MCF 10A (cell line): Measurements from ENCODE around the gene DISP3. TPM values are rescaled to one million over a fixed set of nuclear protein-coding genes. Genes with fewer than 3 reads are reported as not detected.

ENCODE experiments used
- BruUV-seq: library from RNA; stranded (reverse); fragments of 400-500 nt; replicated peaks from 2 replicates; lab custom pipeline; 2021; lab: Mats Ljungman, UMichigan
- CTCF ChIA-PET: fragments of 300-600 bp; sonication (Branson Sonifier 250); formaldehyde crosslinking; extraction: SDS; loops from one replicate; lab custom pipeline; 2021; ENCODE audit warnings: antibody characterized with exemption, inconsistent platforms; lab: Yijun Ruan, JAX
- POLR2A ChIA-PET: fragments of 300-600, 350-650 bp; sonication (Branson Sonifier 250); formaldehyde crosslinking; extraction: SDS; loops from one replicate; lab custom pipeline; 2020; ENCODE audit warnings: antibody characterized with exemption, inconsistent platforms; lab: Yijun Ruan, JAX
- DNase-seq: peaks from one replicate; pipeline ENCODE4 v3.0.0-alpha.2; 2018; ENCODE audit not compliant: unreplicated experiment
- H3K27ac Mint-ChIP-seq: one replicate; pipeline ENCODE4 v1.8.0; 2022; ENCODE audit warnings: mild to moderate bottlenecking, low read depth, mixed read lengths; ENCODE audit not compliant: unreplicated experiment
- H3K27me3 Mint-ChIP-seq: one replicate; pipeline ENCODE4 v1.8.0; 2022; ENCODE audit warnings: mixed read lengths; ENCODE audit not compliant: insufficient read depth, unreplicated experiment
- H3K36me3 Mint-ChIP-seq: one replicate; pipeline ENCODE4 v1.8.0; 2022; ENCODE audit warnings: mild to moderate bottlenecking, moderate library complexity, mixed read lengths; ENCODE audit not compliant: insufficient read depth, unreplicated experiment
- H3K4me1 Mint-ChIP-seq: one replicate; pipeline ENCODE4 v1.8.0; 2022; ENCODE audit warnings: mixed read lengths; ENCODE audit not compliant: insufficient read depth, unreplicated experiment
- H3K4me3 Mint-ChIP-seq: one replicate; pipeline ENCODE4 v1.8.0; 2022; ENCODE audit warnings: mild to moderate bottlenecking, moderate library complexity, mixed read lengths; ENCODE audit not compliant: unreplicated experiment
- H3K9me3 Mint-ChIP-seq: one replicate; pipeline ENCODE4 v1.8.0; 2022; ENCODE audit warnings: mixed read lengths; ENCODE audit not compliant: unreplicated experiment
- CTCF ChIP-seq: fragments of 200-600 bp; IDR thresholded peaks from one replicate; pipeline ENCODE4 v1.8.0; 2022; ENCODE audit warnings: antibody characterized with exemption, mild to moderate bottlenecking; ENCODE audit not compliant: unreplicated experiment
- intact Hi-C: fragments of 100-400 bp; cut with micrococcal nuclease; formaldehyde crosslinking; loops from 2 replicates; pipeline ENCODE4 v1.14.1; 2022
- total RNA-seq: library from RNA; stranded (reverse); gene quantifications from 2 replicates; pipeline ENCODE4 v1.2.3, GENCODE V29; 2022

DISP3 gene
- total RNA-seq, 1 experiment from 2014 or later, result 0.09 TPM

DNA sequence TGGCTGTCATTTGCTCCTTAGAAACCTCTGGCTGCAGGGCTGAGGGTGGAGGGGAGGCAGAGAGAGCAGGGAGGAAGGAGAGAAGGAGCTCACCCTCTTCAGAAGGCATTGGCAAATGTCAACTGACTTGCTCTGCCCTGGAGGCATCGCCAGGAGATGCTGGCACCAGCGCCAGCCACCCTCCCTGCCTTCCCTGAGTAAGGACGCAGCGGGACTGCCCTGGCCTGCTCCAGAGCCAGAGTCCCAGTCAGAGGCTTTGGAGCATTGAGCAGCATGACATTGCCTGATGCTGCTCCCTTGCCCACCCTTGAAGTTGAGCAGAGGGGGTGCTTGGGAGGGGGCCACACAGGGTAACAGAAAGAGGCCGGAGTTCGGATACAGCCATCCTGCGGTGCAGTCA is 62.3 kb downstream of the DISP3 start:
- peaks cover 48% of the 10 kb centered on the region for H3K27me3 Mint-ChIP-seq
- intact Hi-C loops, result no loop called here
- H3K27ac Mint-ChIP-seq, result no peak overlapping the region
- H3K4me1 Mint-ChIP-seq, result no peaks in the 10 kb centered on the region
- no peak for TF ChIP-seq CTCF
- no peaks in the 10 kb centered on the region for H3K9me3 Mint-ChIP-seq
- ChIA-PET CTCF (no interaction called here), POLR2A (interaction anchor here (0.5 kb wide), 1 partner anchor 31 kb away, joined by 3 read pairs; no protein-coding TSS in a partner anchor)
- no peaks in the 10 kb centered on the region for H3K36me3 Mint-ChIP-seq
- DNase-seq, result no peak
- no peak overlapping the region for H3K4me3 Mint-ChIP-seq
- no TSS peak for BruUV-seq

DNA sequence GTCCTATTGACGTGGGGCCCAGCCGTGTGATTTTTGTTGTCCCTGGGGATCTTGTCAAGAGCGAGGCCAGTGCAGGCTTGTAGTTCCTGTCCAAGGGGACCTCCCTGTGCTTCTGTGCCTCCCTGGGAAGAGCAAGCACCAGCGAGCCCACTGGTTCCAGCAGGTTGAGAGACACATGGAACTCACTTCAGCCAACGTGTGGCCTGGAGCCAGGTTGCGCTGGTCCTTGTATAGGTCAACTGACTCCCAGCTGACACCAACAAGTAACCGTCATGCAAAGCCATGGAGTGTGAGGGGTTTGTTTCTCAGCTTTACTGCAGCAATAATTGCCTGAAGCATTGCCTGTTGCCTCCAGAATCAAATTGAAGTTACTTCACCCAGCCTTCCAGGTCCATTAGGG is 63.0 kb downstream of the DISP3 start:
- no peak for TF ChIP-seq CTCF
- no peak for DNase-seq
- Mint-ChIP-seq H3K27ac (no peak overlapping the region), H3K4me3 (no peak overlapping the region), H3K36me3 (no peaks in the 10 kb centered on the region), H3K27me3 (peaks cover 56% of the 10 kb centered on the region), H3K4me1 (no peaks in the 10 kb centered on the region), H3K9me3 (no peaks in the 10 kb centered on the region)
- intact Hi-C loops, result no loop called here
- ChIA-PET POLR2A (no interaction called here), CTCF (no interaction called here)
- BruUV-seq, result no TSS peak

- Mint-ChIP-seq H3K4me1 (no peaks in the 10 kb centered on the region), H3K9me3 (no peaks in the 10 kb centered on the region), H3K4me3 (no peak overlapping the region), H3K27ac (no peak overlapping the region), H3K27me3 (peaks cover 70% of the 10 kb centered on the region), H3K36me3 (no peaks in the 10 kb centered on the region)
- CTCF ChIA-PET, result interaction anchor here (0.6 kb wide), 1 partner anchor 521 kb away, joined by 3 read pairs; no protein-coding TSS in a partner anchor
- POLR2A ChIA-PET, result no interaction called here
- TF ChIP-seq CTCF, result no peak
- intact Hi-C loops, result no loop called here
- DNase-seq, result no peak
- BruUV-seq, result no TSS peak
Observed at GRCh38 chr1:11543392-11543791, 64.4 kb downstream of the DISP3 start.

GRCh38 chr1:11543796-11544195 is 64.8 kb downstream of the DISP3 start:
- DNase-seq, result no peak
- Mint-ChIP-seq H3K27ac (no peak overlapping the region), H3K27me3 (peaks cover 74% of the 10 kb centered on the region), H3K36me3 (no peaks in the 10 kb centered on the region), H3K9me3 (no peaks in the 10 kb centered on the region), H3K4me1 (no peaks in the 10 kb centered on the region), H3K4me3 (no peak overlapping the region)
- intact Hi-C loops, result no loop called here
- CTCF ChIA-PET, result interaction anchor here (0.6 kb wide), 1 partner anchor 521 kb away, joined by 3 read pairs; no protein-coding TSS in a partner anchor
- TF ChIP-seq CTCF, result no peak
- POLR2A ChIA-PET, result no interaction called here
- BruUV-seq, result no TSS peak
